ENCODE measurements around the gene TMEM169.

GRCh38 chr2:216108967-216109921, 27.5 kb downstream of the TMEM169 start, which contains the start of gene XRCC5:
- TF ChIP-seq EZH2 (IDR thresholded peaks at IDR 0.05; ENCODE audit: borderline replicate concordance, low read length), result no peak
- TF ChIP-seq CTCF (conservative IDR thresholded peaks at IDR 0.05 in 1 of 2, IDR thresholded peaks at IDR 0.05 in 1 of 2; ENCODE audit: extremely low read depth in 1 of 2, insufficient read depth in 1 of 2, low read depth in 1 of 2, low read length in 2 of 2), result no peak

Data from mammary epithelial cell (primary cell).